Neural progenitor cell (in vitro differentiated cells): ENCODE measurements around the gene UBAC1. TPM values are rescaled to one million over a fixed set of nuclear protein-coding genes. Genes with fewer than 3 reads are reported as not detected.
A peak's percentile ranks its signal among the peaks of the same experiment; 100 is the strongest.

Experiments used
- DNase-seq: peaks from one replicate; pipeline ENCODE4 v3.0.0-alpha.2; 2016; ENCODE audit warnings: low spot score
- H2AFZ ChIP-seq: fragments of 200-600 bp; sonication (generic); replicated peaks from 2 replicates; pipeline ENCODE4 v1.6.1; 2016; ENCODE audit warnings: antibody characterized with exemption
- H3F3A ChIP-seq: fragments of 200-600 bp; sonication (generic); 2 replicates; pipeline ENCODE4 v1.6.1; 2016; ENCODE audit warnings: antibody characterized with exemption, low read depth
- H3K27ac ChIP-seq: fragments of 200-600 bp; sonication (generic); 2 replicates; pipeline ENCODE4 v1.5.1; 2016; ENCODE audit warnings: mild to moderate bottlenecking
- H3K27me3 ChIP-seq: fragments of 200-600 bp; sonication (generic); 2 replicates; pipeline ENCODE4 v1.6.1; 2016; ENCODE audit warnings: mild to moderate bottlenecking, moderate library complexity
- H3K36me3 ChIP-seq: fragments of 200-600 bp; sonication (generic); 2 replicates; pipeline ENCODE4 v1.5.1; 2016
- H3K4me1 ChIP-seq: fragments of 200-600 bp; sonication (generic); 2 replicates; pipeline ENCODE4 v1.6.1; 2016; ENCODE audit warnings: mixed run types
- H3K4me2 ChIP-seq: fragments of 200-600 bp; sonication (generic); 2 replicates; pipeline ENCODE4 v1.6.1; 2016
- H3K4me3 ChIP-seq: fragments of 200-600 bp; sonication (generic); 2 replicates; pipeline ENCODE4 v1.5.1; 2016
- H3K79me2 ChIP-seq: fragments of 200-600 bp; sonication (generic); 2 replicates; pipeline ENCODE4 v1.6.1; 2016; ENCODE audit warnings: low read depth
- H3K9ac ChIP-seq: fragments of 200-600 bp; sonication (generic); 2 replicates; pipeline ENCODE4 v1.6.1; 2016
- H3K9me3 ChIP-seq: fragments of 200-600 bp; sonication (generic); 2 replicates; pipeline ENCODE4 v1.5.1; 2016; ENCODE audit warnings: low read depth
- H4K20me1 ChIP-seq: fragments of 200-600 bp; sonication (generic); 2 replicates; pipeline ENCODE4 v1.6.1; 2016; ENCODE audit warnings: low read depth
- H3K27ac Mint-ChIP-seq: 3 replicates; pipeline ENCODE4 v1.8.0; 2021; ENCODE audit warnings: mixed read lengths
- H3K27me3 Mint-ChIP-seq: 2 replicates; pipeline ENCODE4 v1.8.0; 2022; ENCODE audit warnings: low read depth, mild to moderate bottlenecking, inconsistent platforms, moderate library complexity, mixed read lengths; ENCODE audit not compliant: insufficient read depth
- H3K36me3 Mint-ChIP-seq: 3 replicates; pipeline ENCODE4 v1.8.0; 2021; ENCODE audit warnings: mixed read lengths
- H3K4me1 Mint-ChIP-seq: 3 replicates; pipeline ENCODE4 v1.8.0; 2021; ENCODE audit warnings: mixed read lengths
- H3K4me3 Mint-ChIP-seq: 3 replicates; pipeline ENCODE4 v1.8.0; 2021; ENCODE audit warnings: mild to moderate bottlenecking, moderate library complexity, mixed read lengths
- H3K9me3 Mint-ChIP-seq: 3 replicates; pipeline ENCODE4 v1.8.0; 2020; ENCODE audit warnings: mixed read lengths
- EZH2 ChIP-seq: fragments of 200-600 bp; sonication (generic); IDR thresholded peaks from 2 replicates; pipeline ENCODE4 v1.6.1; 2017; ENCODE audit warnings: antibody characterized with exemption, mild to moderate bottlenecking, moderate library complexity
- EZH2phosphoT487 ChIP-seq: fragments of 200-600 bp; sonication (generic); IDR thresholded peaks from 2 replicates; pipeline ENCODE4 v1.6.1; 2017; ENCODE audit warnings: antibody characterized with exemption
- total RNA-seq: library from RNA; depleted of rRNA; stranded (reverse); fragments of >200 nt; gene quantifications from 2 replicates; pipeline ENCODE4 v1.2.3, GENCODE V29; 2015; ENCODE audit warnings: low replicate concordance
- TF ChIP-seq, protein P1 (sequence below): fragments of 200-600 bp; sonication (generic); IDR thresholded peaks from 2 replicates; pipeline ENCODE4 v1.5.1; 2017; ENCODE audit warnings: antibody characterized with exemption, mild to moderate bottlenecking

The UBAC1 gene
- total RNA-seq, 1 donor from 2014 or later, result 66.0 TPM

DNA sequence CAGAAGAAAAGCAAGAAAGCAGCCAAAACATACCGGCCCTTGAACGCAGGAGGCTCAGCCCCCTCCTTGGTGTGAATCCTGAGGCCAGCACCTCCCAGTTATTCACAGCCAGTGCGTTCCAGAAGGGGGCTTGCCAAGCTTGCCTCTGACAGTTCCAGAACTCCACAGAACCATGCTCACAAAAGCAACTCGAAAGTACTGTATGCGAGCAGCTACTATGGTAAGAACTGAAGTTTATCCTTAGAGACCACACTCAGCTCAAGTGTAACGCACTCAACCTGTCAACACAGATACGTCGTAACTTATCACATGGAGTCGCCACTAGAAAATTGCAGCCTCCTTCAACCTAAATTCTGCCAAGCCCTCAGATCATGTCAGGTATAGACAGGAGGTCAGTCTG is 1.4 kb downstream of the UBAC1 start:
- Histone ChIP-seq H3K4me3 (peak overlapping the region; percentile 80), H3F3A (peaks cover 10% of the 10 kb centered on the region), H3K36me3 (no peaks in the 10 kb centered on the region), H2AFZ (no peak overlapping the region), H3K4me1 (no peaks in the 10 kb centered on the region), H3K27ac (no peak overlapping the region), H3K27me3 (peaks cover 11% of the 10 kb centered on the region), H4K20me1 (peaks cover 31% of the 10 kb centered on the region), H3K9me3 (no peaks in the 10 kb centered on the region), H3K4me2 (peak overlapping the region; percentile 98), H3K79me2 (peaks cover 55% of the 10 kb centered on the region), H3K9ac (peak overlapping the region; percentile 62)
- no peak for DNase-seq
- H3K27me3 Mint-ChIP-seq, result peaks cover 7% of the 10 kb centered on the region
- H3K9me3 Mint-ChIP-seq, result no peaks in the 10 kb centered on the region
- peak overlapping the region; percentile 93 for H3K4me3 Mint-ChIP-seq
- H3K4me1 Mint-ChIP-seq, result peaks cover 22% of the 10 kb centered on the region
- peak overlapping the region; percentile 42 for H3K27ac Mint-ChIP-seq
- H3K36me3 Mint-ChIP-seq, result no peaks in the 10 kb centered on the region
- TF ChIP-seq, protein P1, sequence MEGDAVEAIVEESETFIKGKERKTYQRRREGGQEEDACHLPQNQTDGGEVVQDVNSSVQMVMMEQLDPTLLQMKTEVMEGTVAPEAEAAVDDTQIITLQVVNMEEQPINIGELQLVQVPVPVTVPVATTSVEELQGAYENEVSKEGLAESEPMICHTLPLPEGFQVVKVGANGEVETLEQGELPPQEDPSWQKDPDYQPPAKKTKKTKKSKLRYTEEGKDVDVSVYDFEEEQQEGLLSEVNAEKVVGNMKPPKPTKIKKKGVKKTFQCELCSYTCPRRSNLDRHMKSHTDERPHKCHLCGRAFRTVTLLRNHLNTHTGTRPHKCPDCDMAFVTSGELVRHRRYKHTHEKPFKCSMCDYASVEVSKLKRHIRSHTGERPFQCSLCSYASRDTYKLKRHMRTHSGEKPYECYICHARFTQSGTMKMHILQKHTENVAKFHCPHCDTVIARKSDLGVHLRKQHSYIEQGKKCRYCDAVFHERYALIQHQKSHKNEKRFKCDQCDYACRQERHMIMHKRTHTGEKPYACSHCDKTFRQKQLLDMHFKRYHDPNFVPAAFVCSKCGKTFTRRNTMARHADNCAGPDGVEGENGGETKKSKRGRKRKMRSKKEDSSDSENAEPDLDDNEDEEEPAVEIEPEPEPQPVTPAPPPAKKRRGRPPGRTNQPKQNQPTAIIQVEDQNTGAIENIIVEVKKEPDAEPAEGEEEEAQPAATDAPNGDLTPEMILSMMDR, result no peak
- TF ChIP-seq EZH2phosphoT487 (no peak), EZH2 (no peak)

DNA sequence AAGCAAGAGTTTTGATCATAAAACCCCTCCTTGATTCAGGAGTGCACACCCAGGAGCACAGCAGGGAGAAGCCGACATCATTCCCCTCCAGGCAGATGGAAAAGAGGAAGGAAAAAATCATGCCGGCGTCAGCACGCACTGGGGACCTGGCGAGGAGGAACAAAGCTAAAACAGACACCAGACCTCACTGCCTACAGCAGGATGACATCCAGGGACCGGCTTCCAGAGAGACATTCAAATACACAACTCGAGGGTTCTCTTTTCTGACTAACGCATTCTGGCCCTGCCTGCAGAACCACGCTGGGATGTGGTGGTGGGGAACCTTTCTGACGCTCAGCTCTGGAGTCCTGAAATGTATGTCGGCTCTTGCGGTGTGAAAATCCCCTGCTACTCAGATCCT is 2.7 kb downstream of the UBAC1 start:
- Histone ChIP-seq H3K27ac (no peak overlapping the region), H3K4me3 (no peak overlapping the region), H3K9ac (no peak overlapping the region), H3F3A (peaks cover 10% of the 10 kb centered on the region), H3K27me3 (peaks cover 11% of the 10 kb centered on the region), H3K9me3 (no peaks in the 10 kb centered on the region), H2AFZ (no peak overlapping the region), H3K4me2 (no peak overlapping the region), H3K36me3 (no peaks in the 10 kb centered on the region), H3K79me2 (peaks cover 55% of the 10 kb centered on the region), H3K4me1 (no peaks in the 10 kb centered on the region), H4K20me1 (peaks cover 31% of the 10 kb centered on the region)
- no peak for DNase-seq
- Mint-ChIP-seq H3K9me3 (no peaks in the 10 kb centered on the region), H3K36me3 (peaks cover 2% of the 10 kb centered on the region), H3K27me3 (peaks cover 6% of the 10 kb centered on the region), H3K4me3 (peak overlapping the region; percentile 55), H3K27ac (no peak overlapping the region), H3K4me1 (peaks cover 22% of the 10 kb centered on the region)
- TF ChIP-seq, protein P1, result no peak
- TF ChIP-seq EZH2, result no peak
- no peak for TF ChIP-seq EZH2phosphoT487

DNA sequence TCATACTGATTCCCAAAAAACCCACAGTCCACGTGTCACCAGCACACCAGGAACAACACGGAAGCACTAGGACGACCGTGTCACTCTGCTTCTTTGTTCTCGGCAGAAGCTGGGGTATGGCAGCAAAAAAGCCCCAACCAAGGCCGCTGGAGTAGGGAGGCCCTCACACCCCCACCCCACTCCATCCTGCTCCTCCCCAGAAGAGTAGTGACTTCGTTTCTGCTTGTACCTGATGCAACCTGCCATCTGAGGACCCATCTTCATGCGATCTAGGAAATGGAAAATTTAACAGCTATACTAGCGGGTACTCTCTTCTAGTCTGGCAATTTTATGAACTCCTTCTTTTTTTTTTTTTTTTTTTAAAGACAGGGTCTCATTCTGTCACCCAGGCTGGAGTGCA is 3.7 kb downstream of the UBAC1 start:
- no peaks in the 10 kb centered on the region for H3K9me3 Mint-ChIP-seq
- peaks cover 31% of the 10 kb centered on the region for H4K20me1 ChIP-seq
- no peak overlapping the region for H3K4me2 ChIP-seq
- H3K4me1 Mint-ChIP-seq, result peaks cover 23% of the 10 kb centered on the region
- no peak overlapping the region for H2AFZ ChIP-seq
- peaks cover under 1% of the 10 kb centered on the region for H3K4me1 ChIP-seq
- H3F3A ChIP-seq, result peaks cover 10% of the 10 kb centered on the region
- no peak overlapping the region for H3K27ac ChIP-seq
- H3K9ac ChIP-seq, result no peak overlapping the region
- no peak overlapping the region for H3K4me3 Mint-ChIP-seq
- no peaks in the 10 kb centered on the region for H3K36me3 ChIP-seq
- H3K27me3 ChIP-seq, result peaks cover 9% of the 10 kb centered on the region
- H3K79me2 ChIP-seq, result peaks cover 55% of the 10 kb centered on the region
- TF ChIP-seq EZH2phosphoT487 (no peak), EZH2 (no peak)
- TF ChIP-seq, protein P1, result no peak
- no peaks in the 10 kb centered on the region for H3K9me3 ChIP-seq
- H3K36me3 Mint-ChIP-seq, result peaks cover 5% of the 10 kb centered on the region
- no peak for DNase-seq
- no peaks in the 10 kb centered on the region for H3K27me3 Mint-ChIP-seq
- H3K27ac Mint-ChIP-seq, result no peak overlapping the region
- no peak overlapping the region for H3K4me3 ChIP-seq
